ENCODE results near the gene AFAP1. TPM values are rescaled to one million over a fixed set of nuclear protein-coding genes. Genes with fewer than 3 reads are reported as not detected.

The AFAP1 gene
- total RNA-seq, 1 donor from 2014 or later: 27.8 TPM

GRCh38 chr4:7733801-7734650 is 205.6 kb downstream of the AFAP1 start:
- Mint-ChIP-seq H3K9me3 (ENCODE audit: unreplicated experiment) (no peaks in the 10 kb centered on the region), H3K4me1 (ENCODE audit: unreplicated experiment) (no peaks in the 10 kb centered on the region), H3K27me3 (ENCODE audit: unreplicated experiment) (peaks cover 14% of the 10 kb centered on the region), H3K27ac (ENCODE audit: unreplicated experiment) (no peak overlapping the region), H3K4me3 (ENCODE audit: unreplicated experiment) (no peak overlapping the region), H3K36me3 (ENCODE audit: low read depth, unreplicated experiment) (no peaks in the 10 kb centered on the region)
- TF ChIP-seq CTCF (IDR thresholded peaks at IDR 0.05; ENCODE audit: unreplicated experiment): no peak
- no peak for DNase-seq (ENCODE audit: low spot score)

GRCh38 chr4:7733201-7733600 is 206.5 kb downstream of the AFAP1 start:
- no peaks in the 10 kb centered on the region for H3K9me3 Mint-ChIP-seq (ENCODE audit: unreplicated experiment)

GRCh38 chr4:7732263-7732662 is 207.4 kb downstream of the AFAP1 start:
- Mint-ChIP-seq H3K36me3 (ENCODE audit: low read depth, unreplicated experiment) (no peaks in the 10 kb centered on the region), H3K9me3 (ENCODE audit: unreplicated experiment) (no peaks in the 10 kb centered on the region), H3K27me3 (ENCODE audit: unreplicated experiment) (peaks cover 12% of the 10 kb centered on the region), H3K4me3 (ENCODE audit: unreplicated experiment) (no peak overlapping the region), H3K4me1 (ENCODE audit: unreplicated experiment) (no peaks in the 10 kb centered on the region), H3K27ac (ENCODE audit: unreplicated experiment) (no peak overlapping the region)
- no peak for TF ChIP-seq CTCF (IDR thresholded peaks at IDR 0.05; ENCODE audit: unreplicated experiment)
- DNase-seq (ENCODE audit: low spot score): no peak

More at GRCh38 chr4:7733201-7733600, 206.5 kb downstream of the AFAP1 start:
- DNase-seq (ENCODE audit: low spot score): no peak
- Mint-ChIP-seq H3K4me3 (ENCODE audit: unreplicated experiment) (no peak overlapping the region), H3K36me3 (ENCODE audit: low read depth, unreplicated experiment) (no peaks in the 10 kb centered on the region), H3K27ac (ENCODE audit: unreplicated experiment) (no peak overlapping the region), H3K27me3 (ENCODE audit: unreplicated experiment) (peaks cover 14% of the 10 kb centered on the region), H3K4me1 (ENCODE audit: unreplicated experiment) (no peaks in the 10 kb centered on the region)
- no peak for TF ChIP-seq CTCF (IDR thresholded peaks at IDR 0.05; ENCODE audit: unreplicated experiment)

- Mint-ChIP-seq H3K27ac (ENCODE audit: unreplicated experiment) (no peak overlapping the region), H3K27me3 (ENCODE audit: unreplicated experiment) (peaks cover 12% of the 10 kb centered on the region), H3K4me3 (ENCODE audit: unreplicated experiment) (no peak overlapping the region), H3K4me1 (ENCODE audit: unreplicated experiment) (no peaks in the 10 kb centered on the region), H3K9me3 (ENCODE audit: unreplicated experiment) (no peaks in the 10 kb centered on the region), H3K36me3 (ENCODE audit: low read depth, unreplicated experiment) (no peaks in the 10 kb centered on the region)
- no peak for TF ChIP-seq CTCF (IDR thresholded peaks at IDR 0.05; ENCODE audit: unreplicated experiment)
- DNase-seq (ENCODE audit: low spot score): no peak
Observed at GRCh38 chr4:7731437-7731836, 208.2 kb downstream of the AFAP1 start.

- H3K4me1 Mint-ChIP-seq (ENCODE audit: unreplicated experiment): peaks cover under 1% of the 10 kb centered on the region
Observed at GRCh38 chr4:7727749-7728148, 211.9 kb downstream of the AFAP1 start.

More at GRCh38 chr4:7727749-7728148, 211.9 kb downstream of the AFAP1 start:
- Mint-ChIP-seq H3K4me3 (ENCODE audit: unreplicated experiment) (no peak overlapping the region), H3K27me3 (ENCODE audit: unreplicated experiment) (peaks cover 8% of the 10 kb centered on the region), H3K27ac (ENCODE audit: unreplicated experiment) (no peak overlapping the region), H3K36me3 (ENCODE audit: low read depth, unreplicated experiment) (peaks cover 8% of the 10 kb centered on the region), H3K9me3 (ENCODE audit: unreplicated experiment) (no peaks in the 10 kb centered on the region)
- DNase-seq (ENCODE audit: low spot score): no peak
- no peak for TF ChIP-seq CTCF (IDR thresholded peaks at IDR 0.05; ENCODE audit: unreplicated experiment)

Measured in endothelial cell (in vitro differentiated cells).